Astrocyte (in vitro differentiated cells and primary cell): ENCODE measurements around the gene IFI16. TPM values are rescaled to one million over a fixed set of nuclear protein-coding genes. Genes with fewer than 3 reads are reported as not detected.
A peak's percentile ranks its signal among the peaks of the same experiment; 100 is the strongest.

Experiments used
- DNase-seq: peaks from one replicate; pipeline ENCODE4 v3.0.0-alpha.2; 2010; ENCODE audit warnings: low read depth
- FAIRE-seq: peaks from 2 replicates; lab custom pipeline; 2011; peaks lifted over from hg19 to GRCh38; lab: Jason Lieb, UNC
- H2AFZ ChIP-seq: 2 replicates; pipeline ENCODE4 v1.6.0; 2012; ENCODE audit warnings: low read depth, low read length, inconsistent platforms
- H3K27ac ChIP-seq: 2 replicates; pipeline ENCODE4 v1.5.1; 2011; ENCODE audit warnings: low read depth, low read length, inconsistent platforms
- H3K27me3 ChIP-seq: 2 replicates; pipeline ENCODE4 v1.6.0; 2011; ENCODE audit warnings: low read length, inconsistent platforms; ENCODE audit not compliant: insufficient read depth
- H3K36me3 ChIP-seq: 2 replicates; pipeline ENCODE4 v1.5.1; 2011; ENCODE audit warnings: low read length, inconsistent platforms; ENCODE audit not compliant: insufficient read depth
- H3K4me1 ChIP-seq: 2 replicates; pipeline ENCODE4 v1.5.1; 2011; ENCODE audit warnings: low read length, inconsistent platforms; ENCODE audit not compliant: insufficient read depth
- H3K4me2 ChIP-seq: 2 replicates; pipeline ENCODE4 v1.6.0; 2012; ENCODE audit warnings: low read length, inconsistent platforms
- H3K4me3 ChIP-seq: 2 replicates; pipeline ENCODE4 v1.5.1; 2011; ENCODE audit warnings: low read depth, mild to moderate bottlenecking, low read length, inconsistent platforms; ENCODE audit not compliant: insufficient read depth
- H3K79me2 ChIP-seq: 2 replicates; pipeline ENCODE4 v1.6.0; 2012; ENCODE audit warnings: mild to moderate bottlenecking, low read length, inconsistent platforms; ENCODE audit not compliant: insufficient read depth
- H3K9ac ChIP-seq: 2 replicates; pipeline ENCODE4 v1.6.0; 2012; ENCODE audit warnings: mild to moderate bottlenecking, low read length, inconsistent platforms
- H3K9me3 ChIP-seq: 2 replicates; pipeline ENCODE4 v1.5.1; 2012; ENCODE audit warnings: low read depth, mild to moderate bottlenecking, low read length, inconsistent platforms; ENCODE audit not compliant: insufficient read depth
- H4K20me1 ChIP-seq: 2 replicates; pipeline ENCODE4 v1.6.0; 2012; ENCODE audit warnings: low read length, inconsistent platforms; ENCODE audit not compliant: insufficient read depth
- H3K27ac Mint-ChIP-seq: one replicate; pipeline ENCODE4 v1.8.0; 2021; ENCODE audit warnings: mild to moderate bottlenecking, mixed read lengths; ENCODE audit not compliant: unreplicated experiment
- H3K27me3 Mint-ChIP-seq: one replicate; pipeline ENCODE4 v1.8.0; 2021; ENCODE audit warnings: low read depth, mixed read lengths; ENCODE audit not compliant: unreplicated experiment
- H3K36me3 Mint-ChIP-seq: one replicate; pipeline ENCODE4 v1.8.0; 2021; ENCODE audit warnings: low read depth, mixed read lengths; ENCODE audit not compliant: unreplicated experiment
- H3K4me1 Mint-ChIP-seq: one replicate; pipeline ENCODE4 v1.8.0; 2021; ENCODE audit warnings: low read depth, mixed read lengths; ENCODE audit not compliant: unreplicated experiment
- H3K4me3 Mint-ChIP-seq: one replicate; pipeline ENCODE4 v1.8.0; 2021; ENCODE audit warnings: mild to moderate bottlenecking, moderate library complexity, mixed read lengths; ENCODE audit not compliant: unreplicated experiment
- H3K9me3 Mint-ChIP-seq: one replicate; pipeline ENCODE4 v1.8.0; 2021; ENCODE audit warnings: mild to moderate bottlenecking, mixed read lengths; ENCODE audit not compliant: unreplicated experiment
- CTCF ChIP-seq: IDR thresholded peaks from 2 replicates; pipeline ENCODE4 v1.5.1; 2011; ENCODE audit warnings: low read depth, mild to moderate bottlenecking, inconsistent platforms, low read length, moderate library complexity; ENCODE audit not compliant: insufficient read depth
- EZH2 ChIP-seq: IDR thresholded peaks from 2 replicates; pipeline ENCODE4 v1.6.1; 2012; ENCODE audit warnings: mild to moderate bottlenecking, low read length, inconsistent platforms; ENCODE audit not compliant: insufficient read depth
- total RNA-seq: library from RNA; stranded (reverse); gene quantifications from 2 replicates; pipeline ENCODE4 v1.2.1, GENCODE V29; 2021

Gene IFI16
- total RNA-seq, 1 donor from 2014 or later: 109 TPM

GRCh38 chr1:159054427-159054826 lies 44.7 kb downstream of the IFI16 start:
- no peaks in the 10 kb centered on the region for H3K79me2 ChIP-seq
- peak overlapping the region; percentile 30 for H3K4me2 ChIP-seq
- Mint-ChIP-seq H3K27me3 (no peaks in the 10 kb centered on the region), H3K36me3 (peaks cover 41% of the 10 kb centered on the region), H3K4me3 (no peak overlapping the region), H3K4me1 (peaks cover 7% of the 10 kb centered on the region), H3K9me3 (no peaks in the 10 kb centered on the region), H3K27ac (no peak overlapping the region)
- H3K4me3 ChIP-seq: no peak overlapping the region
- no peak overlapping the region for H3K27ac ChIP-seq
- H3K9me3 ChIP-seq: no peaks in the 10 kb centered on the region
- no peaks in the 10 kb centered on the region for H4K20me1 ChIP-seq
- FAIRE-seq (no peak), DNase-seq (peak; percentile 31)
- TF ChIP-seq CTCF (no peak), EZH2 (no peak)
- no peak overlapping the region for H3K9ac ChIP-seq
- H3K36me3 ChIP-seq: peaks cover 35% of the 10 kb centered on the region
- peaks cover 6% of the 10 kb centered on the region for H3K4me1 ChIP-seq
- H2AFZ ChIP-seq: no peak overlapping the region
- no peaks in the 10 kb centered on the region for H3K27me3 ChIP-seq

GRCh38 chr1:159055181-159055641 lies 45.5 kb downstream of the IFI16 start:
- no peaks in the 10 kb centered on the region for H3K9me3 Mint-ChIP-seq
- Histone ChIP-seq H3K27ac (no peak overlapping the region), H3K9ac (no peak overlapping the region), H3K27me3 (no peaks in the 10 kb centered on the region), H3K4me1 (peaks cover 6% of the 10 kb centered on the region), H3K4me3 (no peak overlapping the region), H3K36me3 (peaks cover 35% of the 10 kb centered on the region), H4K20me1 (no peaks in the 10 kb centered on the region), H2AFZ (no peak overlapping the region), H3K79me2 (no peaks in the 10 kb centered on the region), H3K4me2 (no peak overlapping the region), H3K9me3 (no peaks in the 10 kb centered on the region)
- H3K4me1 Mint-ChIP-seq: peaks cover 7% of the 10 kb centered on the region
- no peak overlapping the region for H3K27ac Mint-ChIP-seq
- H3K27me3 Mint-ChIP-seq: no peaks in the 10 kb centered on the region
- no peak overlapping the region for H3K4me3 Mint-ChIP-seq
- H3K36me3 Mint-ChIP-seq: peaks cover 36% of the 10 kb centered on the region
- DNase-seq (no peak), FAIRE-seq (no peak)
- TF ChIP-seq CTCF: no peak
- no peak for TF ChIP-seq EZH2

GRCh38 chr1:159056069-159056698 lies 46.5 kb downstream of the IFI16 start:
- Mint-ChIP-seq H3K27ac (no peak overlapping the region), H3K9me3 (no peaks in the 10 kb centered on the region), H3K4me3 (no peak overlapping the region), H3K27me3 (no peaks in the 10 kb centered on the region), H3K36me3 (peaks cover 31% of the 10 kb centered on the region), H3K4me1 (peaks cover 7% of the 10 kb centered on the region)
- H3K4me1 ChIP-seq: peaks cover 6% of the 10 kb centered on the region
- H3K9ac ChIP-seq: no peak overlapping the region
- no peak overlapping the region for H3K4me3 ChIP-seq
- no peaks in the 10 kb centered on the region for H3K79me2 ChIP-seq
- H3K9me3 ChIP-seq: no peaks in the 10 kb centered on the region
- no peak overlapping the region for H3K4me2 ChIP-seq
- no peaks in the 10 kb centered on the region for H4K20me1 ChIP-seq
- no peak overlapping the region for H3K27ac ChIP-seq
- H2AFZ ChIP-seq: no peak overlapping the region
- no peaks in the 10 kb centered on the region for H3K27me3 ChIP-seq
- DNase-seq (no peak), FAIRE-seq (no peak)
- TF ChIP-seq CTCF (no peak), EZH2 (no peak)
- H3K36me3 ChIP-seq: peaks cover 30% of the 10 kb centered on the region
